GM12878 (cell line): Measurements from ENCODE around the gene PRKCB. TPM values are rescaled to one million over a fixed set of nuclear protein-coding genes. Genes with fewer than 3 reads are reported as not detected.

Experiments used
- ATAC-seq: fragments of 200-7000 bp; cut with Tn5 transposase; 3 replicates; pipeline ENCODE4 v1.9.1; 2020; ENCODE audit warnings: mild to moderate bottlenecking, moderate library complexity
- BruUV-seq: library from RNA; stranded (reverse); fragments of 400-500 nt; replicated peaks from 2 replicates; lab custom pipeline; 2021; lab: Mats Ljungman, UMichigan
- CTCF ChIA-PET: fragments of 300-600 bp; sonication (Branson Sonifier 250); formaldehyde crosslinking; extraction: SDS; loops from one replicate; lab custom pipeline; 2021; ENCODE audit warnings: inconsistent platforms; lab: Yijun Ruan, JAX
- POLR2A ChIA-PET: fragments of 350-600 bp; formaldehyde crosslinking; extraction: SDS; loops from one replicate; lab custom pipeline; 2021; ENCODE audit warnings: inconsistent platforms; lab: Charles Lee
- RAD21 ChIA-PET: fragments of 300-600 bp; sonication (Branson Sonifier 250); formaldehyde crosslinking; loops from one replicate; lab custom pipeline; 2023; ENCODE audit warnings: antibody characterized with exemption; ENCODE audit not compliant: unreplicated experiment; lab: Charles Lee
- SMC1A ChIA-PET: fragments of 300-600 bp; sonication (Branson Sonifier 250); formaldehyde crosslinking; loops from one replicate; lab custom pipeline; 2023; ENCODE audit not compliant: unreplicated experiment, uncharacterized antibody; lab: Charles Lee
- DNase-seq: peaks from one replicate; pipeline ENCODE4 v3.0.0-alpha.2; 2011; ENCODE audit warnings: low read depth, low spot score
- FAIRE-seq: peaks from 3 replicates; lab custom pipeline; 2011; peaks lifted over from hg19 to GRCh38; lab: Jason Lieb, UNC
- H2AFZ ChIP-seq: 2 replicates; pipeline ENCODE4 v1.6.0; 2011; ENCODE audit warnings: low read depth, low read length, control low read depth; ENCODE audit not compliant: control insufficient read depth
- H3K27ac ChIP-seq: 2 replicates; pipeline ENCODE4 v1.5.1; 2011; ENCODE audit warnings: control low read depth; ENCODE audit not compliant: control insufficient read depth, insufficient read depth
- H3K27me3 ChIP-seq, 2 experiments: replicated peaks in 1 of 2; 2 replicates each; pipeline versions ENCODE4 v1.6.0 to v1.6.1; 2011; ENCODE audit warnings: low read length in 1 of 2; ENCODE audit not compliant: control insufficient read depth in 2 of 2, insufficient read depth in 2 of 2
- H3K36me3 ChIP-seq, 2 experiments: 2 replicates each; pipeline ENCODE4 v1.5.1; 2011; ENCODE audit warnings: low read length in 1 of 2; ENCODE audit not compliant: control insufficient read depth in 2 of 2, insufficient read depth in 2 of 2
- H3K4me1 ChIP-seq: 2 replicates; pipeline ENCODE4 v1.6.1; 2011; ENCODE audit warnings: mild to moderate bottlenecking, low read length, moderate library complexity, mixed read lengths; ENCODE audit not compliant: control insufficient read depth, insufficient read depth
- H3K4me2 ChIP-seq: 2 replicates; pipeline ENCODE4 v1.6.0; 2011; ENCODE audit warnings: control low read depth; ENCODE audit not compliant: control insufficient read depth, insufficient read depth
- H3K4me3 ChIP-seq: fragments of 200-600 bp; sonication (generic); 2 replicates; pipeline ENCODE4 v1.5.1; 2016
- H3K79me2 ChIP-seq: 2 replicates; pipeline ENCODE4 v1.6.0; 2011; ENCODE audit warnings: low read length; ENCODE audit not compliant: control insufficient read depth, insufficient read depth
- H3K9ac ChIP-seq: 2 replicates; pipeline ENCODE4 v1.8.0; 2011; ENCODE audit warnings: low read length, control low read depth, mixed read lengths; ENCODE audit not compliant: control insufficient read depth, insufficient read depth
- H3K9me3 ChIP-seq: replicated peaks from 3 replicates; pipeline ENCODE4 v1.5.1; 2011; ENCODE audit warnings: mild to moderate bottlenecking, low read length; ENCODE audit not compliant: control insufficient read depth, insufficient read depth
- H4K20me1 ChIP-seq: 2 replicates; pipeline ENCODE4 v1.6.0; 2011; ENCODE audit not compliant: control insufficient read depth, insufficient read depth
- BACH1 ChIP-seq: fragments of 450-650 bp; IDR thresholded peaks from 2 replicates; pipeline ENCODE4 v1.6.1; 2017; ENCODE audit warnings: mild to moderate bottlenecking, borderline replicate concordance
- CREM ChIP-seq: IDR thresholded peaks from 2 replicates; pipeline ENCODE4 v1.6.1; 2014; ENCODE audit warnings: antibody characterized with exemption, low read depth
- EZH2 ChIP-seq: IDR thresholded peaks from 2 replicates; pipeline ENCODE4 v1.6.1; 2012; ENCODE audit warnings: low read depth, mild to moderate bottlenecking, control low read depth, inconsistent platforms, low read length, borderline replicate concordance; ENCODE audit not compliant: control insufficient read depth
- IKZF2 ChIP-seq, 2 experiments: fragments of 450-650 bp; IDR thresholded peaks; 2 replicates each; pipeline ENCODE4 v1.6.1; 2017; ENCODE audit warnings: mild to moderate bottlenecking in 2 of 2, moderate library complexity in 2 of 2
- JUND ChIP-seq: IDR thresholded peaks from 2 replicates; pipeline ENCODE4 v1.6.1; 2012; ENCODE audit warnings: low read depth, mild to moderate bottlenecking, low read length, improper control_type of control experiment, moderate library complexity
- NR2C1 ChIP-seq: fragments of 450-650 bp; IDR thresholded peaks from 2 replicates; pipeline ENCODE4 v1.6.1; 2017; ENCODE audit warnings: antibody characterized with exemption, mild to moderate bottlenecking, moderate library complexity
- NR2C2 ChIP-seq: IDR thresholded peaks from 2 replicates; pipeline ENCODE4 v1.6.1; 2011; ENCODE audit warnings: borderline replicate concordance, low read depth; ENCODE audit not compliant: control insufficient read depth, insufficient read length
- SIX5 ChIP-seq: IDR thresholded peaks from 2 replicates; pipeline ENCODE4 v1.6.1; 2011; ENCODE audit warnings: mild to moderate bottlenecking, low read depth, low read length, moderate library complexity; ENCODE audit not compliant: severe bottlenecking
- ZNF384 ChIP-seq: IDR thresholded peaks from 2 replicates; pipeline ENCODE4 v1.6.1; 2012; ENCODE audit warnings: low read depth, mild to moderate bottlenecking, low read length, improper control_type of control experiment, borderline replicate concordance
- WGBS: methylation state at CpG from one replicate; pipeline ENCODE4 v1.1.6; 2016; ENCODE audit warnings: low lambda C conversion rate; ENCODE audit not compliant: insufficient replicate concordance, insufficient coverage; ENCODE audit errors: missing lambda C conversion rate; 5-methylcytosine and 5-hydroxymethylcytosine counted together
- in situ Hi-C: fragments of 300-500 bp; cut with MboI; formaldehyde crosslinking; loops from 9 replicates; pipeline ENCODE4 v1.14.3; 2018; ENCODE audit warnings: mixed read lengths
- intact Hi-C: fragments of 100-400 bp; cut with micrococcal nuclease; formaldehyde crosslinking; loops from one replicate; pipeline ENCODE4 v1.14.2; 2022; ENCODE audit not compliant: unreplicated experiment
- polyA plus RNA-seq, 11 experiments: library from polyadenylated mRNA; depleted of rRNA in 4 of 11; unstranded in 6 of 11; stranded (reverse) in 5 of 11; fragments of >200 nt; fragmentation: Nextera tagmentation in 4 of 11; fragmentation: Illumina TruSeq in 1 of 11; extraction: Ambion mirVana in 4 of 11; extraction: Trizol in 1 of 11; gene quantifications; 1 replicate in 1 of 11; 2 replicates in 10 of 11; pipeline versions ENCODE4 v1.2.1 to v1.2.3, GENCODE V29; 2011 to 2016; ENCODE audit warnings: inconsistent platforms in 2 of 11, missing spikeins in 2 of 11, low read depth in 1 of 11
- total RNA-seq, 4 experiments: library from RNA; depleted of rRNA in 3 of 4; stranded (reverse); fragments of >200 nt in 3 of 4; fragmentation: Illumina TruSeq in 1 of 4; extraction: Trizol in 1 of 4; gene quantifications; 2 replicates each; pipeline versions ENCODE4 v1.2.1 to v1.2.3, GENCODE V29; 2013 to 2021
- TF ChIP-seq, protein P1 (sequence below): fragments of 450-650 bp; IDR thresholded peaks from 2 replicates; pipeline ENCODE4 v1.6.1; 2017; ENCODE audit warnings: borderline replicate concordance

Gene PRKCB
- total and polyA plus RNA-seq, 10 of the 15 experiments (the other 5 are each of a cell fraction or from before 2014, with no cell fraction given): 21.4 to 158 (median 97.3) TPM

DNA sequence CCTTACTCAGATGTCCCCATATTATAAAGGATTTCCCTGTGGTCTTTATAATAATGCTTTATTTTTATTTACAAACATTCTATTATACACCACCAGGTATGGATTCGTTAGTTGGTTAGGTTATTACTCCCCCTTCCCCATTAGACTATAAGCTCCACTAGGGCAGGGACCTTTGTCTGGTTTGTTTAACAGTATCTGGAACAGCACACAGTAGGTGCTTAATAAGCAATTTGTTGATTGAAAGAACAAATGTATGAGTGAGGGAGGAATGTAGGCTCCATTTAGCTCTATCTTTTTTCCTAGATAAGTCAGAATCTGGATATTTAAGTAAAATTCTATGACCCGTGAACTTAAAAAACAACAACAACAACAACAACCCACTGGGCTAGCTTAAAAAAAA, 2.3 kb upstream of the PRKCB start:
- no peak for ATAC-seq
- no peak overlapping the region for H3K27ac ChIP-seq
- no peaks in the 10 kb centered on the region for H3K36me3 ChIP-seq
- TF ChIP-seq NR2C2 (no peak), BACH1 (no peak), EZH2 (no peak), JUND (no peak), CREM (no peak), SIX5 (no peak), NR2C1 (no peak), ZNF384 (no peak), IKZF2 (IDR thresholded peaks at IDR 0.05) (no peak)
- TF ChIP-seq, protein P1, sequence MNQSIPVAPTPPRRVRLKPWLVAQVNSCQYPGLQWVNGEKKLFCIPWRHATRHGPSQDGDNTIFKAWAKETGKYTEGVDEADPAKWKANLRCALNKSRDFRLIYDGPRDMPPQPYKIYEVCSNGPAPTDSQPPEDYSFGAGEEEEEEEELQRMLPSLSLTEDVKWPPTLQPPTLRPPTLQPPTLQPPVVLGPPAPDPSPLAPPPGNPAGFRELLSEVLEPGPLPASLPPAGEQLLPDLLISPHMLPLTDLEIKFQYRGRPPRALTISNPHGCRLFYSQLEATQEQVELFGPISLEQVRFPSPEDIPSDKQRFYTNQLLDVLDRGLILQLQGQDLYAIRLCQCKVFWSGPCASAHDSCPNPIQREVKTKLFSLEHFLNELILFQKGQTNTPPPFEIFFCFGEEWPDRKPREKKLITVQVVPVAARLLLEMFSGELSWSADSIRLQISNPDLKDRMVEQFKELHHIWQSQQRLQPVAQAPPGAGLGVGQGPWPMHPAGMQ: no peak
- POLR2A ChIA-PET: interaction anchor here (0.6 to 1.0 kb wide), 2 partner anchors 28 to 50 kb away, joined by 3 read pairs; no protein-coding TSS in a partner anchor
- no peak for DNase-seq
- 50% methylated on average over 2 of the region's 2 CpGs for WGBS
- no peak overlapping the region for H3K4me2 ChIP-seq
- H3K4me1 ChIP-seq: peaks cover 5% of the 10 kb centered on the region
- no peak for FAIRE-seq
- RAD21 ChIA-PET: interaction anchor here (1.1 kb wide), 1 partner anchor 30 kb away, joined by 6 read pairs; no protein-coding TSS in a partner anchor
- no peak overlapping the region for H2AFZ ChIP-seq
- intact Hi-C loops (no loop called here), in situ Hi-C loops (no loop called here)
- no peak overlapping the region for H3K4me3 ChIP-seq
- H4K20me1 ChIP-seq: no peaks in the 10 kb centered on the region
- H3K79me2 ChIP-seq: peaks cover 26% of the 10 kb centered on the region
- CTCF ChIA-PET: interaction anchor here (1.0 to 3.6 kb wide), 5 partner anchors 26 to 177 kb away, joined by 4 to 21 read pairs (median 6); no protein-coding TSS in a partner anchor
- H3K9me3 ChIP-seq: peaks cover 4% of the 10 kb centered on the region; the same call in 2 of the 3 replicates
- no peak overlapping the region for H3K9ac ChIP-seq
- BruUV-seq: no TSS peak
- SMC1A ChIA-PET: interaction anchor here (0.5 to 2.2 kb wide), 5 partner anchors 21 to 176 kb away, joined by 3 to 11 read pairs (median 5); no protein-coding TSS in a partner anchor
- H3K27me3 ChIP-seq: no peaks in the 10 kb centered on the region
